Hepatocyte (in vitro differentiated cells): Measurements from ENCODE around the gene DENND1A. TPM values are rescaled to one million over a fixed set of nuclear protein-coding genes. Genes with fewer than 3 reads are reported as not detected.

ENCODE experiments used
- DNase-seq: peaks from one replicate; pipeline ENCODE4 v3.0.0-alpha.2; 2016; ENCODE audit warnings: low spot score
- H2AFZ ChIP-seq: fragments of 200-600 bp; sonication (generic); 2 replicates; pipeline ENCODE4 v1.6.0; 2016; ENCODE audit warnings: antibody characterized with exemption, mild to moderate bottlenecking
- H3K27ac ChIP-seq: fragments of 200-600 bp; sonication (generic); 2 replicates; pipeline ENCODE4 v1.5.1; 2016; ENCODE audit warnings: mild to moderate bottlenecking
- H3K27me3 ChIP-seq: fragments of 200-600 bp; sonication (generic); 2 replicates; pipeline ENCODE4 v1.6.1; 2016
- H3K36me3 ChIP-seq: fragments of 200-600 bp; sonication (generic); replicated peaks from 2 replicates; pipeline ENCODE4 v1.5.1; 2016; ENCODE audit warnings: low read depth; ENCODE audit not compliant: insufficient read depth
- H3K4me1 ChIP-seq: fragments of 200-600 bp; sonication (generic); 2 replicates; pipeline ENCODE4 v1.5.1; 2016; ENCODE audit warnings: mild to moderate bottlenecking, moderate library complexity; ENCODE audit not compliant: insufficient read depth
- H3K4me2 ChIP-seq: fragments of 200-600 bp; sonication (generic); 2 replicates; pipeline ENCODE4 v1.6.0; 2016
- H3K4me3 ChIP-seq: fragments of 200-600 bp; sonication (generic); 2 replicates; pipeline ENCODE4 v1.5.1; 2016; ENCODE audit warnings: mild to moderate bottlenecking
- H3K79me2 ChIP-seq: fragments of 200-600 bp; sonication (generic); 2 replicates; pipeline ENCODE4 v1.6.0; 2017; ENCODE audit warnings: mild to moderate bottlenecking
- H3K9me2 ChIP-seq: fragments of 200-600 bp; sonication (generic); replicated peaks from 2 replicates; pipeline ENCODE4 v1.6.0; 2017; ENCODE audit warnings: mild to moderate bottlenecking; ENCODE audit not compliant: insufficient read depth
- H3K9me3 ChIP-seq: fragments of 200-600 bp; sonication (generic); 2 replicates; pipeline ENCODE4 v1.5.1; 2016; ENCODE audit warnings: low read depth, mild to moderate bottlenecking
- H4K20me1 ChIP-seq: fragments of 200-600 bp; sonication (generic); 2 replicates; pipeline ENCODE4 v1.6.0; 2016; ENCODE audit warnings: mild to moderate bottlenecking; ENCODE audit not compliant: insufficient read depth, poor library complexity, severe bottlenecking
- CTCF ChIP-seq: fragments of 200-600 bp; sonication (generic); IDR thresholded peaks from 2 replicates; pipeline ENCODE4 v1.5.1; 2016; ENCODE audit warnings: antibody characterized with exemption, mild to moderate bottlenecking; ENCODE audit not compliant: poor library complexity
- EZH2 ChIP-seq: fragments of 200-600 bp; sonication (generic); IDR thresholded peaks from 2 replicates; pipeline ENCODE4 v1.6.1; 2016; ENCODE audit warnings: antibody characterized with exemption, mild to moderate bottlenecking, borderline replicate concordance
- EZH2phosphoT487 ChIP-seq: fragments of 200-600 bp; sonication (generic); IDR thresholded peaks from one replicate; pipeline ENCODE4 v1.6.1; 2018; ENCODE audit warnings: antibody characterized with exemption, mild to moderate bottlenecking, low read depth, moderate library complexity; ENCODE audit not compliant: unreplicated experiment, severe bottlenecking
- WGBS: methylation state at CpG from one replicate; pipeline ENCODE4 v1.1.6; 2016; ENCODE audit warnings: low lambda C conversion rate; ENCODE audit errors: missing lambda C conversion rate; 5-methylcytosine and 5-hydroxymethylcytosine counted together
- polyA plus RNA-seq: library from polyadenylated mRNA; unstranded; fragments of >200 nt; fragmentation: Nextera tagmentation; extraction: Ambion mirVana; gene quantifications from 2 replicates; pipeline ENCODE4 v1.2.1, GENCODE V29; 2016
- total RNA-seq: library from RNA; depleted of rRNA; stranded (reverse); fragments of >200 nt; gene quantifications from 2 replicates; pipeline ENCODE4 v1.2.3, GENCODE V29; 2014

DENND1A gene
- total and polyA plus RNA-seq, 2 experiments from 2014 or later = 24.0 to 28.9 TPM

- no peak overlapping the region for H3K4me3 ChIP-seq
- H3K9me3 ChIP-seq = no peaks in the 10 kb centered on the region
- no peak overlapping the region for H3K27ac ChIP-seq
- no peaks in the 10 kb centered on the region for H3K79me2 ChIP-seq
- DNase-seq = no peak
- TF ChIP-seq CTCF = no peak
- TF ChIP-seq EZH2phosphoT487 = no peak
- no peak for TF ChIP-seq EZH2
- no peak overlapping the region for H3K4me2 ChIP-seq
- H3K9me2 ChIP-seq = no peaks in the 10 kb centered on the region
- H3K27me3 ChIP-seq = no peaks in the 10 kb centered on the region
- WGBS = 88% methylated on average over 2 of the region's 2 CpGs
- no peak overlapping the region for H2AFZ ChIP-seq
- H3K36me3 ChIP-seq = no peaks in the 10 kb centered on the region
- H3K4me1 ChIP-seq = no peaks in the 10 kb centered on the region
- no peaks in the 10 kb centered on the region for H4K20me1 ChIP-seq
Measured at GRCh38 chr9:123647145-123647544, 282.8 kb downstream of the DENND1A start.

DNA sequence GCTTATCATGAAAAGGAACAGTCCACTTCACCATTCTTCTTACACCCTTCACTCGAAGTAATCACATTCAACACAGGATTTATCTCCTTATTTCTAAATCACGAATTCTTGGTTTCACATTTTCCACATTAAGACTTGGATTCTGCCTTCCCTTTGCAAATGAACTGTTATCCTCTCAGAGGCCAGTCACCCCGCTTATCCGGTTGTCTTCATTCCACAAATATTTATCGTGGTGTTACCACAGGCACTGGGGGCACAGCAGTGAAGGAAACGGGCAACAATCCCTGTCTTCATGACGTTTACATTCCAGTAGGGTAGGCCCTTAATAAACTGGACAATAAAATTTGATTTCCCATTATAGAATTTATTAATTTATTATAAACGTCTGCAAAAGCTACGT is 284.2 kb downstream of the DENND1A start:
- WGBS = 83% methylated on average over 9 of the region's 9 CpGs
- Histone ChIP-seq H3K36me3 (no peaks in the 10 kb centered on the region), H2AFZ (no peak overlapping the region)

GRCh38 chr9:123645126-123645525 is 284.8 kb downstream of the DENND1A start:
- no peak for TF ChIP-seq EZH2
- no peak for TF ChIP-seq CTCF
- TF ChIP-seq EZH2phosphoT487 = no peak
- H3K27me3 ChIP-seq = no peaks in the 10 kb centered on the region
- no peak overlapping the region for H2AFZ ChIP-seq
- H3K27ac ChIP-seq = no peak overlapping the region
- H3K4me1 ChIP-seq = no peaks in the 10 kb centered on the region
- WGBS = 75% methylated on average over 4 of the region's 4 CpGs
- no peaks in the 10 kb centered on the region for H3K9me3 ChIP-seq
- H3K9me2 ChIP-seq = no peaks in the 10 kb centered on the region
- H3K4me3 ChIP-seq = no peak overlapping the region
- H3K36me3 ChIP-seq = no peaks in the 10 kb centered on the region
- no peak overlapping the region for H3K4me2 ChIP-seq
- DNase-seq = no peak
- H4K20me1 ChIP-seq = no peaks in the 10 kb centered on the region
- no peaks in the 10 kb centered on the region for H3K79me2 ChIP-seq

More for the DNA sequence above, 284.2 kb downstream of the DENND1A start:
- TF ChIP-seq EZH2 (no peak), EZH2phosphoT487 (no peak), CTCF (no peak)
- no peak for DNase-seq
- Histone ChIP-seq H3K27ac (no peak overlapping the region), H3K4me3 (no peak overlapping the region), H4K20me1 (no peaks in the 10 kb centered on the region), H3K79me2 (no peaks in the 10 kb centered on the region), H3K27me3 (no peaks in the 10 kb centered on the region), H3K4me1 (no peaks in the 10 kb centered on the region), H3K9me2 (no peaks in the 10 kb centered on the region), H3K9me3 (no peaks in the 10 kb centered on the region), H3K4me2 (no peak overlapping the region)

DNA sequence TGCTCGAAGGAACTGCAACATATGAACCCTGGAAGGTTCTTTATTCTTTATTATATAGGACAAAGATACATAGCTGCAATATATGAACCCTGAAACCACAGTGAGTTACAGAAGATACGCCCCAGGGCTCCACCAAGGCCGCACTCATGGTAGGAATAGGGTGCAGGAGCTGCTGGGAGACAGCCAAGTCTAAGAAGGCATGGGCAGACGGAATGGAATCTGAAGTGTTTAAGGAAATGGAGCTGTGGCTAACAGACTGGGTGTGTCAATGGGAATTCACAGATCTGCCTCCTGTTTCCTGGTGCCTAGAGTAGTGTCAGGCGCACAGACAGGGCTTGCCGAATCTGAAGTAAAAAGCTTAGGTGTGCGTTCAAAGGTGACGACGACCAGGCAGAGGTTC is 286.4 kb downstream of the DENND1A start:
- Histone ChIP-seq H3K36me3 (no peaks in the 10 kb centered on the region), H3K79me2 (no peaks in the 10 kb centered on the region), H3K4me1 (peaks cover under 1% of the 10 kb centered on the region), H3K4me2 (no peak overlapping the region), H3K9me2 (no peaks in the 10 kb centered on the region), H2AFZ (no peak overlapping the region), H3K4me3 (no peak overlapping the region), H3K27me3 (no peaks in the 10 kb centered on the region), H3K9me3 (no peaks in the 10 kb centered on the region), H4K20me1 (no peaks in the 10 kb centered on the region), H3K27ac (no peak overlapping the region)
- TF ChIP-seq EZH2phosphoT487 (no peak), EZH2 (no peak), CTCF (no peak)
- DNase-seq = no peak
- WGBS = 96% methylated on average over 9 of the region's 9 CpGs
